Kidney (tissue), 14 donors: Measurements from ENCODE around the gene L3MBTL4. TPM values are rescaled to one million over a fixed set of nuclear protein-coding genes. Genes with fewer than 3 reads are reported as not detected.
"Not testable (repeated sequence)": the region's sequence is repeated elsewhere in the genome, so short reads cannot be mapped to it uniquely, and the experiment has no call there.

Experiments used
- DNase-seq, 5 donors: peaks; one replicate each; pipeline ENCODE4 v3.0.0-alpha.2; 2013 to 2020
- FAIRE-seq: peaks from 2 replicates; lab custom pipeline; 2012; peaks lifted over from hg19 to GRCh38; lab: Jason Lieb, UNC
- H3K27ac ChIP-seq, 2 donors: one replicate each; pipeline ENCODE4 v1.7.0; 2013; ENCODE audit warnings: low read depth in 2 of 2, low read length in 2 of 2, inconsistent platforms in 1 of 2
- H3K27me3 ChIP-seq: one replicate; pipeline ENCODE4 v1.7.1; 2013; ENCODE audit warnings: low read length, inconsistent platforms; ENCODE audit not compliant: control insufficient read depth, insufficient read depth
- H3K36me3 ChIP-seq, 3 donors: one replicate each; pipeline versions ENCODE4 v1.7.0 to v1.7.1; 2013; ENCODE audit warnings: low read length in 3 of 3, control low read depth in 1 of 3, inconsistent platforms in 1 of 3; ENCODE audit not compliant: insufficient read depth in 3 of 3, control insufficient read depth in 2 of 3
- H3K4me1 ChIP-seq, 3 donors: one replicate each; pipeline versions ENCODE4 v1.7.0 to v1.7.1; 2013; ENCODE audit warnings: low read length in 3 of 3, inconsistent platforms in 1 of 3, low read depth in 1 of 3; ENCODE audit not compliant: control insufficient read depth in 2 of 3, insufficient read depth in 2 of 3
- H3K4me3 ChIP-seq, 3 donors: one replicate each; pipeline versions ENCODE4 v1.7.0 to v1.8.1; 2013; ENCODE audit warnings: low read length in 3 of 3, control low read depth in 1 of 3, inconsistent platforms in 1 of 3
- H3K9ac ChIP-seq, 3 donors: one replicate each; pipeline versions ENCODE4 v1.7.0 to v1.7.1; 2013; ENCODE audit warnings: low read length in 3 of 3, control low read depth in 1 of 3, inconsistent platforms in 1 of 3
- H3K9me3 ChIP-seq, 3 donors: one replicate each; pipeline versions ENCODE4 v1.7.0 to v1.7.1; 2013; ENCODE audit warnings: low read length in 3 of 3, control low read depth in 1 of 3, inconsistent platforms in 1 of 3; ENCODE audit not compliant: control insufficient read depth in 2 of 3, insufficient read depth in 1 of 3
- intact Hi-C: fragments of 100-400 bp; cut with DNase I; formaldehyde crosslinking; loops from one replicate; pipeline ENCODE4 v1.11.1; 2022
- polyA plus RNA-seq: library from polyadenylated mRNA; stranded (reverse); fragments of 350-450 nt; fragmentation: Illumina TruSeq; extraction: RNeasy Lipid Tissue Mini Kit (QIAGEN cat#74804); gene quantifications from one replicate; pipeline ENCODE4 v1.2.3, GENCODE V29; 2014; ENCODE audit warnings: low read depth, low replicate concordance; ENCODE audit not compliant: insufficient read depth
- total RNA-seq: library from RNA; stranded (reverse); fragmentation: NEBNext Ultra II Directional; extraction: Animal tissue kit (Norgen Biotek cat#: 25700); gene quantifications from one replicate; pipeline ENCODE4 v1.2.1, GENCODE V29; 2021
- TF ChIP-seq, protein P1 (sequence below): IDR thresholded peaks from 3 replicates; pipeline ENCODE4 v1.5.1; 2012; ENCODE audit warnings: mild to moderate bottlenecking, moderate library complexity, borderline replicate concordance; ENCODE audit not compliant: insufficient read depth; ENCODE audit errors: extremely low read depth
- donor health status: control.
- donor health status: control.
- donor health status: control.
- donor health status: control.
- donor health status: control.
- donor health status: DM: yes; HTN: yes; CAD: no.
- donor health status: Normal renal cell carcinoma (clear cell type).

The L3MBTL4 gene
- total and polyA plus RNA-seq, 2 donors from 2014 or later = 3.9 to 15.2 TPM

DNA sequence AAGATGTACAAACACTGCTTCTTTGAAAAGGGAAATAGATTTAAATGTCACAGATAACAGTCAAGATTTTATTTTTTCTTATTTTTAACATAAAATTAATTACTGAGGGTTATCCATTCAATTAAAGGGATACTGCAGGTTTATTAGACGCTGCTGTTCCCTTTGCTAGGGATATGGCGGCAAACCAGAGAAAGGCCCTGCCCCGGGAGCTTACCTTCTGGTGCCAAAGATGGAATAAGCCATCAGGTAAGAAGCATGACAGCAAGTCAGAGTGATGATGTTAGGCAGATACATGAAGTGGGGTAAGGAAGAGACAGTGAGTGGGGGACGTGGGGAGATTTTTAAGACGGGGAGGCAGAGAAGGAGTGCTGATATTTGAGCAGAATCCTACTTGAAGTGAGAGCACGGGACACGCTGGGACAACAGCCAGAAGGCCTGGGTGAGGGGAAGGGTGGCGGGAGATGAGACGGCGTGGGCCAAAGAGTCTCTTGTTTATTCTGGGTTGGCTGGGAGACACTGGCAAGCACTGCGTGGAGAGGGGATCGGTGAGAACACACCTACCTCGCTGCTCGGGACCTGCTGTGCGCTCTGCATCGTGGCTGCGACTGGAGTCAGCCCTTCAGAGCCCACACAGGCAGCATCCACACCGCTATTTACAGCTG, 268.9 kb downstream of the L3MBTL4 start:
- no peak for FAIRE-seq
- TF ChIP-seq, protein P1, sequence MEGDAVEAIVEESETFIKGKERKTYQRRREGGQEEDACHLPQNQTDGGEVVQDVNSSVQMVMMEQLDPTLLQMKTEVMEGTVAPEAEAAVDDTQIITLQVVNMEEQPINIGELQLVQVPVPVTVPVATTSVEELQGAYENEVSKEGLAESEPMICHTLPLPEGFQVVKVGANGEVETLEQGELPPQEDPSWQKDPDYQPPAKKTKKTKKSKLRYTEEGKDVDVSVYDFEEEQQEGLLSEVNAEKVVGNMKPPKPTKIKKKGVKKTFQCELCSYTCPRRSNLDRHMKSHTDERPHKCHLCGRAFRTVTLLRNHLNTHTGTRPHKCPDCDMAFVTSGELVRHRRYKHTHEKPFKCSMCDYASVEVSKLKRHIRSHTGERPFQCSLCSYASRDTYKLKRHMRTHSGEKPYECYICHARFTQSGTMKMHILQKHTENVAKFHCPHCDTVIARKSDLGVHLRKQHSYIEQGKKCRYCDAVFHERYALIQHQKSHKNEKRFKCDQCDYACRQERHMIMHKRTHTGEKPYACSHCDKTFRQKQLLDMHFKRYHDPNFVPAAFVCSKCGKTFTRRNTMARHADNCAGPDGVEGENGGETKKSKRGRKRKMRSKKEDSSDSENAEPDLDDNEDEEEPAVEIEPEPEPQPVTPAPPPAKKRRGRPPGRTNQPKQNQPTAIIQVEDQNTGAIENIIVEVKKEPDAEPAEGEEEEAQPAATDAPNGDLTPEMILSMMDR = no peak
- intact Hi-C loops = no loop called here
- H3K27me3 ChIP-seq = no peaks in the 10 kb centered on the region
- H3K9ac ChIP-seq = no peak overlapping the region
- H3K4me1 ChIP-seq = no peaks in the 10 kb centered on the region
- H3K9me3 ChIP-seq = no peaks in the 10 kb centered on the region
- no peak overlapping the region for H3K27ac ChIP-seq
- no peak for DNase-seq
- no peaks in the 10 kb centered on the region for H3K36me3 ChIP-seq
- H3K4me3 ChIP-seq = no peak overlapping the region

DNA sequence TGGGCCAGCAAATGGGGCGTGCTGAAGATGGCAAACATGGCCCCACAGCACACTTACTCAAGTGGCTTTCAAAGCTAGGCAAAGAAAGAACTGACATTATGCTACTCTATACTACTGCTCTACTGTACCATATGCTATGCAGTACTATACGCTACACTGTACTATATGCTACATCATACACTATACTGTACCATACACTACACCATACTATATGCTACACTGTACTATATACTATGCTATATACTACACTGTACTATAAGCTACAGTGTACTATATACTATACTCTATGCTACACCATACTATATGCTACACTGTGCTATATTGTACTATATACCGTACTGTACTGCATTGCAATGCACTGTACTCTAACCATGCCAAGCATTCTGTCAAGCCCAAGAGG, 275.7 kb downstream of the L3MBTL4 start:
- DNase-seq (no peak), FAIRE-seq (no peak)
- Histone ChIP-seq H3K4me1 (no peaks in the 10 kb centered on the region), H3K27me3 (no peaks in the 10 kb centered on the region), H3K27ac (no peak overlapping the region), H3K4me3 (no peak overlapping the region), H3K36me3 (no peaks in the 10 kb centered on the region), H3K9me3 (peaks cover 0 to 5% (median 0%) of the 10 kb centered on the region in 3 donors), H3K9ac (no peak overlapping the region)
- intact Hi-C loops = no loop called here
- TF ChIP-seq, protein P1 = no peak

DNA sequence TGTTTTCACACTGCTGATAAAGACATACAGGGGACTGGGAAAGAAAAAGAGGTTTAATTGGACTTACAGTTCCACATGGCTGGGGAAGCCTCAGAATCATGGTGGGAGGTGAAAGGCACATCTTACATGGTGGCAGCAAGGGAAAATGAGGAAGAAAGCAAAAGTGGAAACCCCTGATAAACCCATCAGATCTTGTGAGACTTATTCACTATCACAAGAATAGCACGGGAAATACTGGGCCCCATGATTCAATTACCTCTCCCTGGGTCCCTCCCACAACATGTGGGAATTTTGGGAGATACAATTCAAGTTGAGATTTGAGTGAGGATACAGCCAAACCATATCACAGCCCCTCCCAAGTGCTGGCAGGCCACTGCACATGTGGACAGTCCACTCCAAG, 278.8 kb downstream of the L3MBTL4 start:
- DNase-seq, H3K9ac ChIP-seq, H3K27ac ChIP-seq, intact Hi-C loops, H3K4me3 ChIP-seq, H3K9me3 ChIP-seq, FAIRE-seq, H3K36me3 ChIP-seq, H3K4me1 ChIP-seq, H3K27me3 ChIP-seq: not testable (repeated sequence)

DNA sequence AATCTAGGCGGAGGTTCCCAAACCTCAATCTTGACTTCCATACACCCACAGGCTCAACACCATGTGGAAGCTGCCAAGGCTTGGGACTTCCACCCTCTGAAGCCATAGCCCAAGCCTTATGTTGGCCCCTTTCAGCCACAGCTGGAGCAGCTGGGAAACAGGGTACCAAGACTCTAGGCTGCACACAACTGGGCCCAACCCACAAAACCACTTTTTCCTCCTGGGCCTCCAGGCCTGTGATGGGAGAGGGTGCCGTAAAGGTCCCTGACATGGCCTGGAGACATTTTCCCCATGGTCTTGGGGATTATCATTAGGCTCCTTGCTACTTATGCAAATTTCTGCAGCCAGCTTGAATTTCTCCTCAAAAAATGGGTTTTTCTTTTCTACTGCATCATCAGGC, 279.7 kb downstream of the L3MBTL4 start:
- H3K27ac ChIP-seq, H3K9ac ChIP-seq, H3K27me3 ChIP-seq, H3K9me3 ChIP-seq, H3K36me3 ChIP-seq, H3K4me1 ChIP-seq, intact Hi-C loops, H3K4me3 ChIP-seq, FAIRE-seq, DNase-seq: not testable (repeated sequence)
